H9 (cell line): ENCODE results near the gene VWC2L. TPM values are rescaled to one million over a fixed set of nuclear protein-coding genes. Genes with fewer than 3 reads are reported as not detected.

Experiments
- DNase-seq: peaks from one replicate; pipeline ENCODE4 v3.0.0-alpha.2; 2017
- H2AFZ ChIP-seq: one replicate; pipeline ENCODE4 v1.6.1; 2013; ENCODE audit warnings: mild to moderate bottlenecking, low read length, control low read depth, moderate library complexity
- H2AK5ac ChIP-seq: 2 replicates; pipeline ENCODE4 v1.6.1; 2013; ENCODE audit warnings: low read length, control low read depth, mixed read lengths; ENCODE audit not compliant: insufficient read length
- H2BK120ac ChIP-seq: one replicate; pipeline ENCODE4 v1.6.1; 2013; ENCODE audit warnings: low read depth, mild to moderate bottlenecking, low read length, control low read depth, inconsistent platforms; ENCODE audit not compliant: poor library complexity, severe bottlenecking
- H2BK12ac ChIP-seq: 2 replicates; pipeline ENCODE4 v1.6.1; 2013; ENCODE audit warnings: low read length, control low read depth, mixed read lengths, low read depth; ENCODE audit not compliant: insufficient read length
- H2BK15ac ChIP-seq: 2 replicates; pipeline ENCODE4 v1.6.1; 2013; ENCODE audit warnings: low read depth, low read length, control low read depth
- H2BK20ac ChIP-seq: one replicate; pipeline ENCODE4 v1.6.1; 2013; ENCODE audit warnings: low read depth, mild to moderate bottlenecking, low read length, control low read depth, inconsistent platforms; ENCODE audit not compliant: poor library complexity, severe bottlenecking
- H2BK5ac ChIP-seq: 2 replicates; pipeline ENCODE4 v1.6.1; 2013; ENCODE audit warnings: low read length, control low read depth, mixed read lengths; ENCODE audit not compliant: insufficient read length
- H3K14ac ChIP-seq: 2 replicates; pipeline ENCODE4 v1.6.1; 2013; ENCODE audit warnings: low read length, control low read depth; ENCODE audit not compliant: insufficient read depth
- H3K18ac ChIP-seq: 2 replicates; pipeline ENCODE4 v1.6.1; 2013; ENCODE audit warnings: low read depth, mild to moderate bottlenecking, mixed read lengths, low read length, control low read depth; ENCODE audit not compliant: insufficient read length
- H3K23ac ChIP-seq: 2 replicates; pipeline ENCODE4 v1.6.1; 2013; ENCODE audit warnings: low read length, control low read depth, mixed read lengths, low read depth; ENCODE audit not compliant: insufficient read length
- H3K23me2 ChIP-seq: 2 replicates; pipeline ENCODE4 v1.6.1; 2013; ENCODE audit warnings: low read depth, mild to moderate bottlenecking, mixed read lengths, low read length, control low read depth; ENCODE audit not compliant: insufficient read length, poor library complexity, severe bottlenecking
- H3K27ac ChIP-seq: 2 replicates; pipeline ENCODE4 v1.5.1; 2013; ENCODE audit warnings: low read length, control low read depth, mixed read lengths, low read depth; ENCODE audit not compliant: insufficient read length
- H3K27me3 ChIP-seq: 2 replicates; pipeline ENCODE4 v1.6.1; 2013; ENCODE audit warnings: low read length, control low read depth, inconsistent platforms; ENCODE audit not compliant: insufficient read depth
- H3K4ac ChIP-seq: 2 replicates; pipeline ENCODE4 v1.6.1; 2013; ENCODE audit warnings: low read depth, mild to moderate bottlenecking, control low read depth, inconsistent platforms, low read length, moderate library complexity
- H3K4me1 ChIP-seq: 2 replicates; pipeline ENCODE4 v1.6.1; 2013; ENCODE audit warnings: low read length, control low read depth, inconsistent platforms; ENCODE audit not compliant: insufficient read depth
- H3K4me2 ChIP-seq: 2 replicates; pipeline ENCODE4 v1.6.1; 2013; ENCODE audit warnings: low read length, control low read depth, mixed read lengths; ENCODE audit not compliant: insufficient read length, insufficient read depth
- H3K56ac ChIP-seq: 2 replicates; pipeline ENCODE4 v1.6.1; 2013; ENCODE audit warnings: low read depth, mild to moderate bottlenecking, mixed read lengths, low read length, control low read depth; ENCODE audit not compliant: insufficient read length
- H3K79me1 ChIP-seq: 2 replicates; pipeline ENCODE4 v1.6.1; 2013; ENCODE audit warnings: low read depth, mild to moderate bottlenecking, moderate library complexity, low read length, control low read depth, inconsistent platforms; ENCODE audit not compliant: insufficient read depth, poor library complexity, severe bottlenecking
- H3K79me2 ChIP-seq: 2 replicates; pipeline ENCODE4 v1.6.1; 2013; ENCODE audit warnings: low read length, control low read depth, inconsistent platforms; ENCODE audit not compliant: insufficient read depth
- H3K9ac ChIP-seq: 2 replicates; pipeline ENCODE4 v1.6.1; 2013; ENCODE audit warnings: low read length, control low read depth, mixed read lengths; ENCODE audit not compliant: insufficient read length; ENCODE audit errors: extremely low read depth
- H3K9me3 ChIP-seq: one replicate; pipeline ENCODE4 v1.6.1; 2013; ENCODE audit warnings: low read depth, low read length, inconsistent platforms; ENCODE audit not compliant: control insufficient read depth
- H3T11ph ChIP-seq: one replicate; pipeline ENCODE4 v1.6.1; 2013; ENCODE audit warnings: mild to moderate bottlenecking, low read length, control low read depth, inconsistent platforms
- H4K20me1 ChIP-seq: one replicate; pipeline ENCODE4 v1.6.1; 2013; ENCODE audit not compliant: control insufficient read depth, insufficient read length, insufficient read depth
- H4K5ac ChIP-seq: 2 replicates; pipeline ENCODE4 v1.6.1; 2013; ENCODE audit warnings: low read depth, mild to moderate bottlenecking, mixed read lengths, low read length, control low read depth; ENCODE audit not compliant: insufficient read length
- H4K8ac ChIP-seq: replicated peaks from 2 replicates; pipeline ENCODE4 v1.6.1; 2013; ENCODE audit warnings: low read length, control low read depth, mixed read lengths, low read depth; ENCODE audit not compliant: insufficient read length
- H4K91ac ChIP-seq: 2 replicates; pipeline ENCODE4 v1.6.1; 2013; ENCODE audit warnings: low read depth, mild to moderate bottlenecking, moderate library complexity, mixed read lengths, low read length, control low read depth; ENCODE audit not compliant: insufficient read length
- H3K27ac Mint-ChIP-seq, 3 experiments: 2 replicates in 2 of 3; 3 replicates in 1 of 3; pipeline ENCODE4 v1.8.0; 2020 to 2021; ENCODE audit warnings: mixed read lengths in 3 of 3, mild to moderate bottlenecking in 1 of 3, moderate library complexity in 1 of 3
- H3K27me3 Mint-ChIP-seq: 2 replicates; pipeline ENCODE4 v1.8.0; 2021; ENCODE audit warnings: low read depth, mild to moderate bottlenecking, moderate library complexity, mixed read lengths
- H3K36me3 Mint-ChIP-seq, 3 experiments: 2 replicates in 2 of 3; 3 replicates in 1 of 3; pipeline ENCODE4 v1.8.0; 2020 to 2021; ENCODE audit warnings: low read depth in 3 of 3, mixed read lengths in 3 of 3; ENCODE audit not compliant: insufficient read depth in 1 of 3
- H3K4me1 Mint-ChIP-seq, 2 experiments: 2 replicates each; pipeline ENCODE4 v1.8.0; 2020; ENCODE audit warnings: mixed read lengths in 2 of 2
- H3K4me3 Mint-ChIP-seq, 2 experiments: 2 replicates in 1 of 2; 3 replicates in 1 of 2; pipeline ENCODE4 v1.8.0; 2020 to 2021; ENCODE audit warnings: mild to moderate bottlenecking in 2 of 2, mixed read lengths in 2 of 2, moderate library complexity in 1 of 2
- H3K9me3 Mint-ChIP-seq, 2 experiments: 2 replicates in 1 of 2; 3 replicates in 1 of 2; pipeline ENCODE4 v1.8.0; 2020; ENCODE audit warnings: mild to moderate bottlenecking in 2 of 2, mixed read lengths in 2 of 2, moderate library complexity in 1 of 2
- WGBS: extraction: QIAGEN DNeasy Blood & Tissue Kit; methylation state at CpG from one replicate; pipeline ENCODE4 v1.1.7; 2013; ENCODE audit warnings: missing lambda C conversion rate, low lambda C conversion rate, mixed read lengths; ENCODE audit not compliant: insufficient read length; ENCODE audit errors: extremely low coverage; 5-methylcytosine and 5-hydroxymethylcytosine counted together
- total RNA-seq: library from RNA; stranded (reverse); gene quantifications from 2 replicates; pipeline ENCODE4 v1.2.1, GENCODE V29; 2021
- TF ChIP-seq, protein P1 (sequence below): fragments of 200-600 bp; sonication (generic); conservative IDR thresholded peaks from 3 replicates; pipeline ENCODE4 v1.8.0; 2021; ENCODE audit warnings: antibody characterized with exemption, mild to moderate bottlenecking

Gene VWC2L
- total RNA-seq, 1 experiment from 2014 or later: not detected

DNA sequence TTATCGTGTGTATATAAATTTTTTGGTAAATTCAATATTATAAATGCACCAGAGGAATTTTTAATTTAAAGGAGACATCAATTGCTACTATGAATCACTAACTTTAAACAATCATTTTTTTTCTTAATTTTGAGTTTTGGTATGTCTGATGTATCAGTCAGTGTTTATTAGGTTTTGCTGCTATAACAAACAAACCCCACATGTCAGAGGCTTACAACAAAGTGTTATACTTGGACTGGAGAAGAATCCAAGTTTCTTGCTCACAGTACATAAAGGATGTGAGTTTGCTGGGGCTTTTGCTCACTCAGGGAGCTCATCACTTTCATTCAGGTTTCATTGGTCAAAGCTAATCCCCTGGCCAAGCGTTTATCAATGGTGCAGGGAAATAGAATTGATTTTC lies 81.8 kb downstream of the VWC2L start:
- TF ChIP-seq, protein P1, sequence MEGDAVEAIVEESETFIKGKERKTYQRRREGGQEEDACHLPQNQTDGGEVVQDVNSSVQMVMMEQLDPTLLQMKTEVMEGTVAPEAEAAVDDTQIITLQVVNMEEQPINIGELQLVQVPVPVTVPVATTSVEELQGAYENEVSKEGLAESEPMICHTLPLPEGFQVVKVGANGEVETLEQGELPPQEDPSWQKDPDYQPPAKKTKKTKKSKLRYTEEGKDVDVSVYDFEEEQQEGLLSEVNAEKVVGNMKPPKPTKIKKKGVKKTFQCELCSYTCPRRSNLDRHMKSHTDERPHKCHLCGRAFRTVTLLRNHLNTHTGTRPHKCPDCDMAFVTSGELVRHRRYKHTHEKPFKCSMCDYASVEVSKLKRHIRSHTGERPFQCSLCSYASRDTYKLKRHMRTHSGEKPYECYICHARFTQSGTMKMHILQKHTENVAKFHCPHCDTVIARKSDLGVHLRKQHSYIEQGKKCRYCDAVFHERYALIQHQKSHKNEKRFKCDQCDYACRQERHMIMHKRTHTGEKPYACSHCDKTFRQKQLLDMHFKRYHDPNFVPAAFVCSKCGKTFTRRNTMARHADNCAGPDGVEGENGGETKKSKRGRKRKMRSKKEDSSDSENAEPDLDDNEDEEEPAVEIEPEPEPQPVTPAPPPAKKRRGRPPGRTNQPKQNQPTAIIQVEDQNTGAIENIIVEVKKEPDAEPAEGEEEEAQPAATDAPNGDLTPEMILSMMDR: no peak

More for the DNA sequence above, 81.8 kb downstream of the VWC2L start:
- Histone ChIP-seq H3K4me1 (no peaks in the 10 kb centered on the region), H2BK12ac (no peak overlapping the region), H3K14ac (no peak overlapping the region), H3K9ac (no peak overlapping the region), H3K9me3 (no peaks in the 10 kb centered on the region), H3K4ac (no peak overlapping the region), H2AK5ac (no peak overlapping the region), H4K91ac (no peak overlapping the region), H3K79me2 (no peaks in the 10 kb centered on the region), H3K4me2 (no peak overlapping the region), H3K23ac (no peak overlapping the region), H2BK20ac (no peak overlapping the region), H3T11ph (no peak overlapping the region), H3K56ac (no peak overlapping the region), H3K23me2 (no peaks in the 10 kb centered on the region), H2BK5ac (no peak overlapping the region), H2BK15ac (no peak overlapping the region), H2BK120ac (no peak overlapping the region), H3K79me1 (no peaks in the 10 kb centered on the region), H4K5ac (no peak overlapping the region), H2AFZ (no peak overlapping the region), H4K8ac (no peak overlapping the region), H3K27me3 (no peaks in the 10 kb centered on the region), H3K18ac (no peak overlapping the region), H4K20me1 (no peaks in the 10 kb centered on the region), H3K27ac (no peak overlapping the region)
- no peak for DNase-seq
- H3K9me3 Mint-ChIP-seq: peaks cover 4 to 6% of the 10 kb centered on the region in 2 experiments; a peak in 4 of 5 replicates
- no peaks in the 10 kb centered on the region for H3K4me1 Mint-ChIP-seq
- 0 out of 7 replicates have a peak, but pooled peaks cover 0 to 4% (median 0%) of the 10 kb centered on the region in 3 experiments for H3K36me3 Mint-ChIP-seq
- WGBS: no CpG with 5 or more reads among the region's 2 CpGs
- no peak overlapping the region for H3K4me3 Mint-ChIP-seq
- H3K27me3 Mint-ChIP-seq: no peaks in the 10 kb centered on the region; the same call in 1 of the 2 replicates
- no peak overlapping the region for H3K27ac Mint-ChIP-seq
